ENCODE data around the gene PPARD.
"Not testable (repeated sequence)": the region's sequence is repeated elsewhere in the genome, so short reads cannot be mapped to it uniquely, and the experiment has no call there.

PPARD gene

GRCh38 chr6:35386989-35387388 is 44.6 kb downstream of the PPARD start:
- no peak for DNase-seq

DNA sequence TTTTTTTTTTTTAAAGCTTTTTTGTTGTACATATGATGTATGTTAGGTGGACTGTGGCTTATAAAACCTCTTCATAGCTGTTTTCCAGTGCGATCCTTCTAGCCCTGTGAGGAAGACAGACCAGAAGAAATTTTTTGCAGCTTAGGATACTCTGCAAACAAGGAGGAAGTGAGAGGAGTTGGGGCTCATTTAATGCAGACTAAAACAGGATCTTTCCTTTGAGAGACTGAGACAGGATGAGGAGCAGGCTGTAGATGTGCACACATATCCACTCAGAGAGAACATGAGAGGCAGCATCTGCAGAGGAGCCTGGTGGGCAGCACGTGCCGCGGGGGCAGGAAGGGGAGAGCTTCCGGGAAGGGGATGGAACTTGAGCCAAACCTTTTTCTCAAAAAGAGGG is 45.7 kb downstream of the PPARD start:
- no peak for DNase-seq

DNA sequence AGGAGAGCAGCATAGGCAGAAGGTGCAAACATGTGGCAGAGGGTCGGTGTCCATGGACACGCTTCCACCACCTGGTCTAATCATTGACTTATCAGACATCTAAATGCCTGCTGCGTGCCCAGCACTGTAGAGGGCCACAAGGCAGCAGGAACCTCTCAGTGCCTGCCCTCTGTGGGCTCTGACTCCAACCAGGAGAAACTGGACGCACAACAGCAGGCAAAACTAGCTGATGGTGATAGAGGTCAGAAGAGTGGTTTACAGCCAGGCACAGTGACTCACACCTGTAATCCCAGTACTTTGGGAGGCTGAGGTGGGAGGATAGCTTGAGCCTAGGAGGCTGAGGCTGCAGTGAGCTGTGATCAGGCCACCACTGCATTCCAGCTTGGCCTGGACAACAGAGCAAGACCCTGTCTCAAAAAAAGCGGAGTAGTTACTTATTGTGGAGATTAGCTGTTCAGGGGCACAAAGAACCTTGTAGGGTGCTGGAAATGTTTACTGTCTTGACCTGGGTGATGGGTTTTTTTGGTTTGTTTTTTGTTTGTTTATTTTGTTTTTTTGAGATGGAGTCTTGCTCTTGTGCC is 46.5 kb downstream of the PPARD start:
- DNase-seq: no peak

- DNase-seq: not testable (repeated sequence)
Observed at GRCh38 chr6:35389386-35389785, 47.0 kb downstream of the PPARD start.

DNA sequence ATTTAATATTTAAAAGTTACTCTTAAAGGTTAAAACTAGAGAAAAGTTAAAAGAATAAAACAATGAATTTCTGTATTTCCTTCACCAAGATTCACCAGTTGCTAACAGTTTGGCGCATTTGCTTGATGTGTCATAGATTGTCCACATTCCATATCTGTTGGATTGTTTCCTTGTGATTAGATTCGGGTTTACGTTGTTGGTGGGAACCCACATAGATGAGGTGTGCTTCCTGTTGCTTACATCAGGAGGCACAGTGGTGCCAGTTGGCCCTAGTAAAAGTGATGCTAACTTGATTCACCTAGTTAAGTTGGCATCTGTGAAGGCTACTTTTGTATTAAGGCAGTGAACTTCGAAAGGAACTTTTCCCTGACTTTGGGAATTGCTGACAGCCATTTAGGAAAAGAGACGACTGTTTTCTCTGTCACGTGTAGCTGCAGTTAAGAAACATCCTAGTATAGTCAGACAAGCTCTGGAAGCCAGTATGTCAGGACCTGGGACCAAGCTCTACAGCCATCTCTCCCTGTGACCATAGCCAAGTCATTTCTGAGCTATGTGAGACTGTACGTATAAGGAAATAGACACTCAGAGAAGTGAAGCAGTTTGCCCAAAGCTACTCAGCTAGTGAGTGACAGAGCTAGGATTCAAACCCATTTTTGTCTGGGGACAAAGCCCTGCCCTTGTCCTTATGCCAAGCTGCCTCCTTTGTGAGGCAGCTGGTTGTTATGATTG is 49.0 kb downstream of the PPARD start:
- DNase-seq: no peak

DNA sequence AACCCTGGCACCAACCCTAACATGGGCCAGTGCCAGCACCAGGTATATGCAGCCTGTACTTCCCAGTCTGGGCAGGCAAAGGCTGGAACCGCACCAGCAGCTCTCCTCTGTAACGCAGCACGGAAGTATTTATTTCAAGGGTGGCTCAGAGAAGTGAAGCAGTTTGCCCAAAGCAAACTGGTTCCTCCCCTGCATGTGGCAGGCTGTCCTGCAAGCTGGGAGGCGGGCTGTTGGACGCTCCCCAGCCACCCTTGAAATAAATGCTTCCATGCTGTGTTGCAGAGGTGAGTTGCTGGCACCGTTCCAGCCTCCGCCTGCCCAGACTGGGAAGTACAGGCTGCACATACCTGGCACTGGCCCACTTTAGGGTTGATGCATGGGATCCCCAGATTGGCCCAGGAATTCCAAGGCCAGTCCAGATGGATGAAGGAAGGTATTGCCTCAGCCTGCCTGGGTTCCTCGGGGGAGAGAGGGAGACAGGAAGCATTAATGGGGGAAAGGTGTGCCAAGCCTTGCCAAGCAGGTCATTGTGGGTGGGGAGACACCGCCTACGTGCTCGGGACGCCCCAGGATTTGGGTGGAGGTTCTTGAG is 49.8 kb downstream of the PPARD start:
- no peak for DNase-seq

GRCh38 chr6:35392773-35393672 is 50.7 kb downstream of the PPARD start:
- no peak for DNase-seq

DNA sequence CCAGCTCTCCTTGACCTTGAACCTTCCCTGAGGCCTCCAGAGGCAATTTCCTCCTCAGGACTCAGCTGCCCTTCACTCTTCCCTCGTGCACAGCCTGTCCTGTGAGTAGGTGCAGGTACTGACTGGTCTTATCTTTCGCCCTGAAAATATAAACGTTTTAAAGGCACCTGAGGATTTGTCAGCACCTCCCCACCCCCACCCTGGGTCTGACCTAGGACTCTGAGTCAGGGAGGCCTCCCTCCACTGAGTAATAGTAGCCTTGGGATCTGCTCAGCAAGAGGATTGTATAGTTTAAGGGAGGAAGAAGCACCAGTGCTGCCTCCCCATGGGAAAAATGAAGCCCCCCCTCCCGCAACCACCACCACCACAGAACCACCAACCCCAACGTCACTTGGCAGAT is 54.6 kb downstream of the PPARD start:
- no peak for DNase-seq

- no peak for DNase-seq
Observed at GRCh38 chr6:35397806-35398418, 55.6 kb downstream of the PPARD start.

DNA sequence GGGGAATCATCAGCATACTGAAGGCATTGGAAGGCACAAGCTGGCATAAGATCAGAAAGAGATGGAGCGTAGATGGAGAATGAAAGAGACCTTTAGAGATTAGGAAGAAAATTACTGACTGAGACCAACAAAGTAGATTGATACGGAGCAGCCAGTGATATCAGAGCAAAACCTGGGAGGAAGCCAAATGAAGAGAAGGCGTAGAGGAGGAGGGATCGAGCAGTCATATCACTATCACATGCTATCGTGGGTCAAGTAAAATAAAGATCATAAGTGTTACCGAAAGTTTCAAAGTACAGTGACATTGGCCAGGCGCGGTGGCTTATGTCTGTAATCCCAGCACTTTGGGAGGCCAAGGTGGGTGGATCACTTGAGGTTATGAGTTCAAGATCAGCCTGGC is 56.2 kb downstream of the PPARD start:
- DNase-seq: no peak

GRCh38 chr6:35400111-35400510 is 57.8 kb downstream of the PPARD start:
- no peak for DNase-seq

GRCh38 chr6:35400901-35401311 is 58.5 kb downstream of the PPARD start:
- DNase-seq: no peak

GRCh38 chr6:35401514-35401913 is 59.2 kb downstream of the PPARD start:
- no peak for DNase-seq

- DNase-seq: no peak
Observed at GRCh38 chr6:35402136-35402855, 59.9 kb downstream of the PPARD start.

- no peak for DNase-seq
Observed at GRCh38 chr6:35402856-35403191, 60.5 kb downstream of the PPARD start.

GRCh38 chr6:35403544-35404442 is 61.4 kb downstream of the PPARD start:
- no peak for DNase-seq

GRCh38 chr6:35406711-35407485 is 64.5 kb downstream of the PPARD start:
- no peak for DNase-seq

DNA sequence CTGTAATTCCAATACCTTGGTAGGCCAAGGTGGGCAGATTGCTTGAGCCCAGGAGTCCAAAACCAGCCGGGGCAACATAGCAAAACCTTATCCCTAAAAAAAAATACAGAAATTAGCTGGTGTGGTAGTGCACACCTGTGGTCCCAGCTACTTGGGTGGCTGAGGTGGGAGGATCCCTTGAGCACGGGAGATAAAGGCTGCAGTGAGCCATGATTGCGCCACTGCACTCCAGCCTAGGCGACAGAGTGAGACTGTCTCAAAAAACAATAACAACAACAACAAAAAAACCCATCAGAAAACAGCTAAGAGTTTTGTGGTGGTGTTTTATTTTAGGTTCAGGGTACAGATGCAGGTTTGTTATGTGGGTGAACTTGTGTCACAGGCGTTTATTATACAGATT is 66.9 kb downstream of the PPARD start:
- no peak for DNase-seq

- DNase-seq: no peak
Observed at GRCh38 chr6:35410131-35410530, 67.8 kb downstream of the PPARD start.

DNA sequence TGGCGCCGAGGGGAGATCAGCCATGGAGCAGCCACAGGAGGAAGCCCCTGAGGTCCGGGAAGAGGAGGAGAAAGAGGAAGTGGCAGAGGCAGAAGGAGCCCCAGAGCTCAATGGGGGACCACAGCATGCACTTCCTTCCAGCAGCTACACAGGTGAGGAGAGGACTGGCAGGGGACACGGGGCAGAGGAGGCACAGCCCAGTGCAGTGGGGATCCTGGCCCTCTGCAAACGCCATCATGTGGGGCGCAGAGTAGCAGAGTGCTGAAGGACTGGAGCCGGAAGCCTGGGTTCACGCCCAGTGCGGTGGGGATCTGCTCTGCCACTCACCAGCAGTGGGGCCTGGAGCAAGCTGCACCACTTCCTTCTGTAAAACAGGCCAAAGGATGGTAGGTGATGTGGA is 68.7 kb downstream of the PPARD start:
- no peak for DNase-seq

DNA sequence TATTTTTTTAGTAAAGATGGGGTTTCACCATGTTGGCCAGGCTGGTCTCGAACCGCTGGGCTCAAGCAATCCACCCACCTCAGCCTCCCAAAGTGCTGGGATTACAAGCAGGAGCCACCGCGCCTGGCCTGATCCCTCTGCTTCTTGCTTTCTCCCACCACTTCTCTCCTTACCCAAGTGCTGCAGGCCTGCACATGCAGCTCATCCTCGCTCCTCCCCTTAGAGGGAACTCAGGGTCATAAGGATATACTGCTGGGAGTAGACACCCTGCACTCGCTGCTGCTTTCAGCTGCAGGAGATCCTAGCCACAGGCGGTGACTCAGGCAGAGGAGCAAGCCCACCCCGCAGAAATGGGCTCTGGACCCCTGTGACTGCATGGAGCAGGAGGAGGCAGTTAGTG is 69.7 kb downstream of the PPARD start:
- no peak for DNase-seq
